DOHH2 (cell line): ENCODE measurements around the gene AEBP1.

Experiments
- EZH2phosphoT487 ChIP-seq: fragments of 200-600 bp; sonication (generic); IDR thresholded peaks from 2 replicates; pipeline ENCODE4 v1.6.1; 2017; ENCODE audit warnings: borderline replicate concordance, mild to moderate bottlenecking, antibody characterized with exemption, low read length, moderate library complexity, mixed read lengths
- TF ChIP-seq, protein P1 (sequence below): fragments of 200-600 bp; sonication (generic); IDR thresholded peaks from one replicate; pipeline ENCODE4 v1.5.1; 2014; ENCODE audit warnings: antibody characterized with exemption, mild to moderate bottlenecking, low read depth, low read length; ENCODE audit not compliant: poor library complexity, severe bottlenecking

DNA sequence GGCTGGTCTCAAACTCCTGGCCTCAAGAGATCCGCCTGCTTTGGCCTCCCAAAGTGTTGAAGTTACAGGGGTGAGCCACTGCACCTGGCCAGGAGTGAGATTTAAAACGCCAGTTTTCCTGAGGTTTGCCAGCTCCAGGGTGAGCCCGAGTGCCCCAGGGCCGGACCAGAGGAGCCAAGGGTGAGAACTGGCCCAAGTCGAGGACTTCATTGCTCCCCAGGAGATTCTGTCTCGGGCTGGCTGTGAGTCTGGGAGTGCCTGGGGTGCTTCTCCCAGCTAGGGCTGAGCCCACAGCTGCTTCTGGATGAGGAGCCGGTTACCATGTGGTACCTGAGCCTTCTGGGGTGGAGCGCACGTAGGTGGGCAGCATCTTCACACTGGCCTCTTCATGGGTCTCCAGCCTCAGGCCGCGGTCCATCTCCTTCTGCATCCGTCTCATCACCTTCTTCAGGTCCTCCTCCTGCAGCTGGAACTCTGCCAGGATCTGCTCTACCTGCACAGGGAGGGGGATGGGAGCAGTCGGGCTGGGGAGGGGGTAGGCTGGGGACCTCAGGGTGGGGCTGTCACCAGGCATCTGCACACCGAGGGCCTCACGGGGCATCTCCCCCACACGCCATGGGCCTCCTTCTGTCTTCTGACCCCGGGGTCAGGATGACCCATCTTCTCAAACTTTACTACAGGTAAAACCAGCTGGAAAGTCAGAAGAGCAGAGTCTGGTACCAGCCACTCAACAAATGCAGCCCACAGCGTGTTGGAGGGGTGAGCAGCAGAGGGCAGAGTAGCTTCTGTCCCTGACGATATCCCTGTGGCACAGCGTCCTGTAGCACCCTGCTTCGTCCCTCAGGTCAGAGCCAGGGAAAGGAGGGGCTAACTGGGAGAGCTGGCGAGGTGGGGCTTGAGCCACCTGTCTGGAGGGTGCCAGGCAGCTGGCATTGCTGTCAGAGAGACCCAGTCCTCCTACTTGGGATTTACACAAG lies 49.1 kb downstream of the AEBP1 start:
- TF ChIP-seq, protein P1, sequence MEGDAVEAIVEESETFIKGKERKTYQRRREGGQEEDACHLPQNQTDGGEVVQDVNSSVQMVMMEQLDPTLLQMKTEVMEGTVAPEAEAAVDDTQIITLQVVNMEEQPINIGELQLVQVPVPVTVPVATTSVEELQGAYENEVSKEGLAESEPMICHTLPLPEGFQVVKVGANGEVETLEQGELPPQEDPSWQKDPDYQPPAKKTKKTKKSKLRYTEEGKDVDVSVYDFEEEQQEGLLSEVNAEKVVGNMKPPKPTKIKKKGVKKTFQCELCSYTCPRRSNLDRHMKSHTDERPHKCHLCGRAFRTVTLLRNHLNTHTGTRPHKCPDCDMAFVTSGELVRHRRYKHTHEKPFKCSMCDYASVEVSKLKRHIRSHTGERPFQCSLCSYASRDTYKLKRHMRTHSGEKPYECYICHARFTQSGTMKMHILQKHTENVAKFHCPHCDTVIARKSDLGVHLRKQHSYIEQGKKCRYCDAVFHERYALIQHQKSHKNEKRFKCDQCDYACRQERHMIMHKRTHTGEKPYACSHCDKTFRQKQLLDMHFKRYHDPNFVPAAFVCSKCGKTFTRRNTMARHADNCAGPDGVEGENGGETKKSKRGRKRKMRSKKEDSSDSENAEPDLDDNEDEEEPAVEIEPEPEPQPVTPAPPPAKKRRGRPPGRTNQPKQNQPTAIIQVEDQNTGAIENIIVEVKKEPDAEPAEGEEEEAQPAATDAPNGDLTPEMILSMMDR = no peak
- no peak for TF ChIP-seq EZH2phosphoT487
